ENCODE measurements around the gene RCVRN. TPM values are rescaled to one million over a fixed set of nuclear protein-coding genes. Genes with fewer than 3 reads are reported as not detected.
"Not testable (repeated sequence)": the region's sequence is repeated elsewhere in the genome, so short reads cannot be mapped to it uniquely, and the experiment has no call there.

RCVRN gene
- polyA plus RNA-seq, 1 of the 3 experiments (the other 2 are of a cell fraction): not detected

- no peak for TF ChIP-seq GABPA (IDR thresholded peaks at IDR 0.05; ENCODE audit: low read depth)
These were observed 19.7 kb upstream of the RCVRN start (continued) for GRCh38 chr17:9924735-9925191.

- no peak for TF ChIP-seq CTCF (IDR thresholded peaks at IDR 0.05)
- no peak for TF ChIP-seq MAX (IDR thresholded peaks at IDR 0.05; ENCODE audit: low read depth)
- no peak for TF ChIP-seq RCOR1 (IDR thresholded peaks at IDR 0.05; ENCODE audit: low read length)
- TF ChIP-seq USF2 (IDR thresholded peaks at IDR 0.05; ENCODE audit: borderline replicate concordance, low read depth, low read length): no peak
- no peak for TF ChIP-seq SMC3 (IDR thresholded peaks at IDR 0.05; ENCODE audit: low read depth, low read length)
- TF ChIP-seq TEAD4 (IDR thresholded peaks at IDR 0.05; ENCODE audit: borderline replicate concordance, insufficient read depth): no peak
- Histone ChIP-seq H3K9me2 (no peaks in the 10 kb centered on the region), H3K4me3 (ENCODE audit: low read depth in 2 of 2, low read length in 1 of 2) (no peak overlapping the region), H3K9ac (no peak overlapping the region), H3K27ac (ENCODE audit: low read depth in 2 of 2, low read length in 1 of 2) (no peak overlapping the region), H2AFZ (ENCODE audit: low read depth) (no peak overlapping the region), H3K27me3 (ENCODE audit: insufficient read depth) (peaks cover 12% of the 10 kb centered on the region; the same call in 1 of the 2 replicates), H3K9me3 (no peaks in the 10 kb centered on the region), H3K4me1 (ENCODE audit: control insufficient read depth in 1 of 2, insufficient read depth in 2 of 2, low read depth in 1 of 2, low read length in 1 of 2) (no peaks in the 10 kb centered on the region), H3K79me2 (ENCODE audit: insufficient read depth) (no peaks in the 10 kb centered on the region), H4K20me1 (ENCODE audit: insufficient read depth) (no peaks in the 10 kb centered on the region), H3F3A (replicated peaks; ENCODE audit: insufficient read depth) (no peaks in the 10 kb centered on the region), H3K36me3 (replicated peaks in 1 of 2; ENCODE audit: control insufficient read depth in 1 of 2, insufficient read depth in 2 of 2, low read length in 1 of 2) (no peaks in the 10 kb centered on the region), H3K4me2 (no peak overlapping the region)
- WGBS (ENCODE audit: low lambda C conversion rate): 67% methylated on average over 14 of the region's 14 CpGs
- CTCF ChIA-PET: interaction anchor here (0.6 kb wide), 1 partner anchor 707 kb away, joined by 3 read pairs; no protein-coding TSS in a partner anchor
- DNase-seq: no peak
- POLR2A ChIA-PET: no interaction called here
These were observed 17.2 kb upstream of the RCVRN start for GRCh38 chr17:9922012-9922848.

- CTCF ChIA-PET; DNase-seq; H2AFZ ChIP-seq (ENCODE audit: low read depth); H3F3A ChIP-seq (replicated peaks; ENCODE audit: insufficient read depth); H3K9me3 ChIP-seq; POLR2A ChIA-PET; H3K9ac ChIP-seq; H3K4me1 ChIP-seq (ENCODE audit: control insufficient read depth in 1 of 2, insufficient read depth in 2 of 2, low read depth in 1 of 2, low read length in 1 of 2); H3K36me3 ChIP-seq (replicated peaks in 1 of 2; ENCODE audit: control insufficient read depth in 1 of 2, insufficient read depth in 2 of 2, low read length in 1 of 2); H4K20me1 ChIP-seq (ENCODE audit: insufficient read depth); H3K27ac ChIP-seq (ENCODE audit: low read depth in 2 of 2, low read length in 1 of 2); H3K79me2 ChIP-seq (ENCODE audit: insufficient read depth); H3K4me2 ChIP-seq; H3K9me2 ChIP-seq; H3K4me3 ChIP-seq (ENCODE audit: low read depth in 2 of 2, low read length in 1 of 2): not testable (repeated sequence)
- 44% methylated on average over 10 of the region's 13 CpGs for WGBS (ENCODE audit: low lambda C conversion rate)
- H3K27me3 ChIP-seq (ENCODE audit: insufficient read depth): peaks cover 12% of the 10 kb centered on the region; the same call in 1 of the 2 replicates
These were observed 16.1 kb upstream of the RCVRN start for GRCh38 chr17:9921216-9921615.
